ENCODE results near the gene FADS3.

GRCh38 chr11:61935861-61936260 lies 44.5 kb upstream of the FADS3 start:
- no peak for TF ChIP-seq RFX5 (IDR thresholded peaks at IDR 0.05; ENCODE audit: low read depth, low read length)
- no peak for TF ChIP-seq SMARCC2 (IDR thresholded peaks at IDR 0.05; ENCODE audit: low read depth)
- no peak for TF ChIP-seq RERE (CRISPR knock-in tag; IDR thresholded peaks at IDR 0.05; ENCODE audit: borderline replicate concordance)

Measured in K562 (cell line).